HepG2 (cell line): ENCODE data around the gene VWA7. TPM values are rescaled to one million over a fixed set of nuclear protein-coding genes. Genes with fewer than 3 reads are reported as not detected.

Experiments
- HDAC6 ChIP-seq: fragments of 200-600 bp; sonication (generic); IDR thresholded peaks from 2 replicates; pipeline ENCODE4 v1.7.0; 2017; ENCODE audit warnings: mild to moderate bottlenecking, antibody characterized with exemption, low read length, low read depth
- HMGA1 ChIP-seq: sonication (generic); formaldehyde crosslinking; conservative IDR thresholded peaks from 2 replicates; pipeline ENCODE4 v1.4.0; 2020; ENCODE audit warnings: missing genetic modification reagents
- IRF2 ChIP-seq: IDR thresholded peaks from 2 replicates; pipeline ENCODE4 v1.6.1; 2018; ENCODE audit warnings: missing genetic modification reagents, missing compliant biosample characterization
- KAT2B ChIP-seq: fragments of 150-350 bp; IDR thresholded peaks from 2 replicates; pipeline ENCODE4 v1.6.1; 2014; ENCODE audit warnings: low read depth, low read length, borderline replicate concordance
- KDM6A ChIP-seq: IDR thresholded peaks from 2 replicates; pipeline ENCODE4 v1.6.1; 2016; ENCODE audit warnings: low read depth
- KMT2A ChIP-seq: sonication (generic); formaldehyde crosslinking; IDR thresholded peaks from 2 replicates; pipeline ENCODE4 v1.4.0; 2020; ENCODE audit warnings: missing genetic modification reagents
- MAZ ChIP-seq, 2 experiments: sonication (generic) in 1 of 2; formaldehyde crosslinking in 1 of 2; IDR thresholded peaks; 2 replicates each; pipeline versions ENCODE4 v1.5.0 to v1.6.1; 2012 to 2020; ENCODE audit warnings: low read depth in 2 of 2, mild to moderate bottlenecking in 2 of 2, borderline replicate concordance in 1 of 2, improper control_type of control experiment in 1 of 2, low read length in 1 of 2, missing genetic modification reagents in 1 of 2, moderate library complexity in 1 of 2
- MTA3 ChIP-seq: sonication (generic); formaldehyde crosslinking; IDR thresholded peaks from 2 replicates; pipeline ENCODE4 v1.4.0; 2020; ENCODE audit warnings: missing genetic modification reagents
- MXI1 ChIP-seq: IDR thresholded peaks from 3 replicates; pipeline ENCODE4 v1.6.1; 2012; ENCODE audit warnings: low read depth, low read length, inconsistent platforms, borderline replicate concordance
- NCOA2 ChIP-seq: sonication (generic); formaldehyde crosslinking; IDR thresholded peaks from 2 replicates; pipeline ENCODE4 v1.8.0; 2022; ENCODE audit warnings: inconsistent platforms
- NKX3-1 ChIP-seq: sonication (generic); formaldehyde crosslinking; IDR thresholded peaks from 2 replicates; pipeline ENCODE4 v1.5.0; 2020; ENCODE audit warnings: missing genetic modification reagents
- NR2F6 ChIP-seq, 2 experiments: IDR thresholded peaks; 2 replicates each; pipeline ENCODE4 v1.6.1; 2016; ENCODE audit warnings: antibody characterized with exemption in 1 of 2, mild to moderate bottlenecking in 1 of 2
- NRL ChIP-seq: sonication (generic); formaldehyde crosslinking; IDR thresholded peaks from 2 replicates; pipeline ENCODE4 v1.5.0; 2020; ENCODE audit warnings: missing genetic modification reagents, mild to moderate bottlenecking, moderate library complexity, borderline replicate concordance
- PPARG ChIP-seq: conservative IDR thresholded peaks from 2 replicates; pipeline ENCODE4 v1.6.1; 2016; ENCODE audit warnings: missing biosample characterization, missing genetic modification reagents
- SAP130 ChIP-seq: IDR thresholded peaks from 2 replicates; pipeline ENCODE4 v1.6.1; 2016; ENCODE audit warnings: low read depth
- SMAD3 ChIP-seq: sonication (generic); formaldehyde crosslinking; IDR thresholded peaks from 2 replicates; pipeline ENCODE4 v1.4.0; 2020; ENCODE audit warnings: missing genetic modification reagents
- SNAPC2 ChIP-seq: sonication (generic); formaldehyde crosslinking; IDR thresholded peaks from 2 replicates; pipeline ENCODE4 v1.8.1; 2022; ENCODE audit warnings: mild to moderate bottlenecking, missing genetic modification reagents
- SPEN ChIP-seq: sonication (generic); formaldehyde crosslinking; IDR thresholded peaks from 2 replicates; pipeline ENCODE4 v1.5.1; 2020; ENCODE audit warnings: low read depth, mild to moderate bottlenecking, missing genetic modification reagents
- SRSF1 ChIP-seq: fragments of 200-400 bp; formaldehyde crosslinking; optimal IDR thresholded peaks from 2 replicates; pipeline ENCODE3; 2017; ENCODE audit warnings: mild to moderate bottlenecking, low read depth, low read length, moderate library complexity
- TAF1 ChIP-seq: sonication (generic); formaldehyde crosslinking; IDR thresholded peaks from 2 replicates; pipeline ENCODE4 v1.4.0; 2020; ENCODE audit warnings: missing genetic modification reagents
- TEAD2 ChIP-seq: sonication (generic); formaldehyde crosslinking; IDR thresholded peaks from 2 replicates; pipeline ENCODE4 v1.9.0; 2021; ENCODE audit warnings: missing genetic modification reagents
- ZC3H4 ChIP-seq: sonication (generic); formaldehyde crosslinking; IDR thresholded peaks from 2 replicates; pipeline ENCODE4 v1.4.0; 2020; ENCODE audit warnings: missing genetic modification reagents, borderline replicate concordance
- ZNF260 ChIP-seq: sonication (generic); formaldehyde crosslinking; IDR thresholded peaks from 2 replicates; pipeline ENCODE4 v1.4.0; 2020; ENCODE audit warnings: missing genetic modification reagents, low read depth, mild to moderate bottlenecking, borderline replicate concordance
- ZNF382 ChIP-seq: sonication (generic); formaldehyde crosslinking; IDR thresholded peaks from 2 replicates; pipeline ENCODE4 v1.5.0; 2020; ENCODE audit warnings: missing genetic modification reagents, mild to moderate bottlenecking, borderline replicate concordance
- ZNF564 ChIP-seq: sonication (generic); formaldehyde crosslinking; IDR thresholded peaks from 2 replicates; pipeline ENCODE4 v1.8.1; 2023; ENCODE audit warnings: mild to moderate bottlenecking, missing genetic modification reagents
- ZNF672 ChIP-seq: sonication (generic); formaldehyde crosslinking; IDR thresholded peaks from 2 replicates; pipeline ENCODE4 v1.8.1; 2022; ENCODE audit warnings: missing genetic modification reagents
- ZNF691 ChIP-seq: sonication (generic); formaldehyde crosslinking; IDR thresholded peaks from 2 replicates; pipeline ENCODE4 v1.4.0; 2020; ENCODE audit warnings: missing genetic modification reagents, low read depth, mild to moderate bottlenecking, borderline replicate concordance
- ZNF747 ChIP-seq: sonication (generic); formaldehyde crosslinking; IDR thresholded peaks from 2 replicates; pipeline ENCODE4 v1.8.1; 2023; ENCODE audit warnings: missing genetic modification reagents, mild to moderate bottlenecking, borderline replicate concordance
- ZNF768 ChIP-seq: sonication (generic); formaldehyde crosslinking; IDR thresholded peaks from 2 replicates; pipeline ENCODE4 v1.4.0; 2020; ENCODE audit warnings: missing genetic modification reagents
- ZNF792 ChIP-seq: IDR thresholded peaks from 2 replicates; pipeline ENCODE4 v1.6.1; 2016
- polyA plus RNA-seq, 8 experiments: library from polyadenylated mRNA; depleted of rRNA in 3 of 8; stranded (reverse) in 7 of 8; unstranded in 1 of 8; fragments of >200 nt; fragmentation: Illumina TruSeq in 4 of 8; extraction: Trizol in 4 of 8; gene quantifications; 2 replicates each; pipeline versions ENCODE4 v1.2.1 to v1.2.3, GENCODE V29; 2011 to 2016; ENCODE audit warnings: low read depth in 4 of 8, missing spikeins in 1 of 8, mixed read lengths in 1 of 8; ENCODE audit not compliant: insufficient read depth in 1 of 8
- total RNA-seq, 5 experiments: library from RNA; depleted of rRNA; stranded (reverse); fragments of >200 nt; fragmentation: Illumina TruSeq; extraction: Trizol; gene quantifications; 2 replicates each; pipeline ENCODE4 v1.2.3, GENCODE V29; 2016; ENCODE audit warnings: low read depth in 1 of 5
- TF ChIP-seq, protein P1 (sequence below): sonication (generic); formaldehyde crosslinking; IDR thresholded peaks from 2 replicates; pipeline ENCODE4 v1.8.0; 2022; ENCODE audit warnings: mild to moderate bottlenecking, missing genetic modification reagents, moderate library complexity

The VWA7 gene
- total and polyA plus RNA-seq, 2 of the 13 experiments (the other 11 are each of a cell fraction or from before 2014, with no cell fraction given), result 0.86 to 3.3 TPM

- TF ChIP-seq, protein P1, sequence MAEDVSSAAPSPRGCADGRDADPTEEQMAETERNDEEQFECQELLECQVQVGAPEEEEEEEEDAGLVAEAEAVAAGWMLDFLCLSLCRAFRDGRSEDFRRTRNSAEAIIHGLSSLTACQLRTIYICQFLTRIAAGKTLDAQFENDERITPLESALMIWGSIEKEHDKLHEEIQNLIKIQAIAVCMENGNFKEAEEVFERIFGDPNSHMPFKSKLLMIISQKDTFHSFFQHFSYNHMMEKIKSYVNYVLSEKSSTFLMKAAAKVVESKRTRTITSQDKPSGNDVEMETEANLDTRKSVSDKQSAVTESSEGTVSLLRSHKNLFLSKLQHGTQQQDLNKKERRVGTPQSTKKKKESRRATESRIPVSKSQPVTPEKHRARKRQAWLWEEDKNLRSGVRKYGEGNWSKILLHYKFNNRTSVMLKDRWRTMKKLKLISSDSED (CRISPR knock-in tag), result no peak
- no peak for TF ChIP-seq ZNF672 (CRISPR knock-in tag)
- TF ChIP-seq HMGA1 (CRISPR knock-in tag), result no peak
- TF ChIP-seq ZNF382 (CRISPR knock-in tag), result no peak
- TF ChIP-seq SAP130 (CRISPR knock-in tag), result peak; percentile 88
- TF ChIP-seq KDM6A, result peak; percentile 47; the same call in 1 of the 2 replicates
- TF ChIP-seq IRF2, result peak; percentile 68; the same call in 1 of the 2 replicates
- no peak for TF ChIP-seq MTA3 (CRISPR knock-in tag)
- peak; percentile 68; the same call in 2 of the 3 replicates for TF ChIP-seq MXI1
- no peak; the same call in 1 of the 2 replicates for TF ChIP-seq ZC3H4 (CRISPR knock-in tag)
- TF ChIP-seq ZNF768, result peak; percentile 48; the same call in 1 of the 2 replicates
- peak; percentile 38; the same call in 1 of the 2 replicates for TF ChIP-seq NRL (CRISPR knock-in tag)
- peak; percentile 88; the same call in 1 of the 2 replicates for TF ChIP-seq ZNF747 (CRISPR knock-in tag)
- TF ChIP-seq PPARG (CRISPR knock-in tag), result peak; percentile 62
- TF ChIP-seq TAF1 (CRISPR knock-in tag), result peak; percentile 54; the same call in 1 of the 2 replicates
- TF ChIP-seq ZNF260 (CRISPR knock-in tag), result no peak
- peak; percentile 81; the same call in 1 of the 2 replicates for TF ChIP-seq ZNF691 (CRISPR knock-in tag)
- no peak for TF ChIP-seq HDAC6
- 0 out of 2 replicates have a peak, but pooled peaks have one; percentile 22 for TF ChIP-seq ZNF564 (CRISPR knock-in tag)
- 0 out of 2 replicates have a peak, but pooled peaks have one; percentile 34 for TF ChIP-seq KMT2A (CRISPR knock-in tag)
- no peak for TF ChIP-seq SNAPC2 (CRISPR knock-in tag)
- no peak for TF ChIP-seq KAT2B
- TF ChIP-seq NR2F6 (IDR thresholded peaks at IDR 0.05), result peak; percentile 82
- peak; percentile 82 for TF ChIP-seq NR2F6 (CRISPR knock-in tag; IDR thresholded peaks at IDR 0.05)
- 0 out of 2 replicates have a peak, but pooled peaks have one; percentile 52 for TF ChIP-seq ZNF792 (CRISPR knock-in tag)
- peak; percentile 45; the same call in 1 of the 2 replicates for TF ChIP-seq MAZ (IDR thresholded peaks at IDR 0.05; ENCODE audit: borderline replicate concordance, low read depth, low read length)
- TF ChIP-seq MAZ (CRISPR knock-in tag; IDR thresholded peaks at IDR 0.05; ENCODE audit: low read depth), result peak; percentile 82; the same call in 1 of the 2 replicates
- peak; percentile 60 for TF ChIP-seq SPEN (CRISPR knock-in tag)
- TF ChIP-seq SRSF1, result peak; percentile 34
- TF ChIP-seq NKX3-1 (CRISPR knock-in tag), result no peak
- TF ChIP-seq SMAD3 (CRISPR knock-in tag), result peak; percentile 27; the same call in 1 of the 2 replicates
- TF ChIP-seq TEAD2 (CRISPR knock-in tag), result no peak
- TF ChIP-seq NCOA2 (CRISPR knock-in tag), result peak; percentile 65
These were observed at the start of gene VWA7 (continued) for GRCh38 chr6:31776989-31777666.
